ENCODE results near the gene IGSF22.

DNA sequence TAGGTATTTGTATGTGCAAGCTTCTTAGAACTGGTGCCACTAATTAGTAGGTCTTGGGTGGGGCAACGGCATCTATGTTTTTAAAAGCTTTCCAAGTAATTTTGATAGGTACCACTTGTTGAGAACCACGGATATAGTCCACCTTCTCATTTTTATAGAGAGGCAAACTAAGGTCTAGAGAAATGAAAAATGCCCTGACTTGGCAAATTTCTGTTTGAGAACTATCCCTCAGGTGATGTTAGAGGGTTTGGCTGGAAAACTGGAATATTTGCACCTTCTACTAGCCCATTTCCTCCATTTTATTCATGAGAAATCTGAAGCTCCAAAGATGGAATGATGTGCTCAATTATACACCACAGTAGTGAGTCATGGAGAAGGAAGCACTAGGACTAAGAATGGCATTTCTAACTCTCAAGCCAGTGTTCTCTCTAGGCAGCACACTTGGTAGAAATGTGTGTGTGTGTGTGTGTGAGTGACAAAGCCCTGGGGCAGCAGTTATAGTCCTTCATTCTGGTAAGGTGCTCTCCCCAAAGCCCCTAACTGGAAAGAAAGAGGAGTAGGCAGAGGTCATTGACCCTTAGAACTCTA lies 29.3 kb downstream of the IGSF22 start:
- TF ChIP-seq POLR2A (IDR thresholded peaks at IDR 0.05; ENCODE audit: extremely low read depth, insufficient read length): no peak
- no peak for TF ChIP-seq CTCF (IDR thresholded peaks at IDR 0.05; ENCODE audit: low read depth, low read length)
- TF ChIP-seq MAX (IDR thresholded peaks at IDR 0.05; ENCODE audit: low read depth, low read length): no peak
